H4 (cell line): Measurements from ENCODE around the gene CORO2A. TPM values are rescaled to one million over a fixed set of nuclear protein-coding genes. Genes with fewer than 3 reads are reported as not detected.

Experiments
- DNase-seq: peaks from one replicate; pipeline ENCODE4 v3.0.0-alpha.2; 2015; ENCODE audit warnings: low spot score
- total RNA-seq: library from RNA; depleted of rRNA; stranded (reverse); fragments of >200 nt; shearing (Covaris generic); gene quantifications from 2 replicates; pipeline ENCODE4 v1.2.3, GENCODE V29; 2014

CORO2A gene
- total RNA-seq, 1 experiment from 2014 or later: 3.0 TPM

DNA sequence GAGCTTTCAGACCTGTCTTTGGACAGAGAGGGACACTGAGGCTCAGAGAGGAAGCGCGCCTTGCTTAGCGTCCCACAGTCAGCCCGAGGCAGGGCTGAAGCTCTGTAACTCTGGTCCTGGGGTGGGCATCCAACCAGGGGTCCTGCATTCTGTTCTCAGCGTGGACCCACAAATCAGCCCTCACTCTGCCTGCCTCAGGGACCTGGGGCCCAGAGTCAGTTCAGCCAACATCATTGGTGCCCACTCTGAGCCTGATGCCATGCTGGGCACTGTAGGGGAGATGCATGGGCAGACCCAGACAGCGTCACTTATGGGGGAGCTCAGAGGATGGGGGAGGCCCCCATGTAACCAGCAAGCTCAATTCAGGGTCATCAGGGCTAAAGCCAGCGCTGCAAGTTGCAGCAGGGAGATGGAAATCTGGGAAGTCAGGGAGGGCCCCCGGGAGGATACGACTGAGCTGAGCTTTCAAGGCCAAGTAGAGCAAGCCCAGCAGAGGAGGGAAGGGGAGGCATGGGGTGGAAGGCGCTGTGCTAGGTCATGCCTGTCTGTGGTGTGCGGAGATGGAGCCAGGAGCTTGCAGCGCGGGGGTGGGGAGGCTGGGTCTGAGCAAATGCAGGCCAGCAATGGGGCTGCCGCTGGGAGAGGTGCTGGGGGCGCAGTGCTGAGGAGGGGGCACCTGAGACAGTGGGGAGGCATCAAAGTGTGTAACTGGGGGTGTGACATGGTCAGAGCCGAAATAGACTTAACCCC is 21.1 kb downstream of the CORO2A start:
- no peak for DNase-seq

DNA sequence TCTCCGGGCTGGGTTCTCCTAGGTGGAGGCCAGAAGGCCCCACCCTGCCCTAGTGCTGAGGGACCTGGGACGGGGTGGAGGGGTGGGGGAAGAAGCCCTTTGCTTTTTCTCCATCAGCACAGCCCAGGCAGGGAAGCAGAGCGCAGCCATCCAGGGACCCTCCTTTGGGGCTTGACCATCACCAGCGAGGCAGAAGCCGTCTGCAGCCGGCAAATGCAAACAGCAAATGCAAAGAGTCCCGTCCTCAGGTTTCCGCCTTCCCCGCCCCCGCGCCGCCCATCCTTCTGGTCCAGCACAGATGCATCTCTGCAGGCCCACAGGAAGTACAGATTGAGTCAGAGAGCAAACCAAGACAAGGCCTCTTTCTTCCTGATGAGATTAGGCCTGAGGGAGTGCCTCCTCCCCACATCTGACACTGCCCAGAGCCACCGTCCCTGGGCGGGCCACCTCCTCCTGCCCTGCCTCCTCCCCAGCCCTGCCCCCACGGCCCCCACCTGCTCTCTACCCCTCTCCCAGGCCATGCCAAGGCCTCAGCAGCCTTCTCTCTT is 23.4 kb downstream of the CORO2A start:
- DNase-seq: no peak

DNA sequence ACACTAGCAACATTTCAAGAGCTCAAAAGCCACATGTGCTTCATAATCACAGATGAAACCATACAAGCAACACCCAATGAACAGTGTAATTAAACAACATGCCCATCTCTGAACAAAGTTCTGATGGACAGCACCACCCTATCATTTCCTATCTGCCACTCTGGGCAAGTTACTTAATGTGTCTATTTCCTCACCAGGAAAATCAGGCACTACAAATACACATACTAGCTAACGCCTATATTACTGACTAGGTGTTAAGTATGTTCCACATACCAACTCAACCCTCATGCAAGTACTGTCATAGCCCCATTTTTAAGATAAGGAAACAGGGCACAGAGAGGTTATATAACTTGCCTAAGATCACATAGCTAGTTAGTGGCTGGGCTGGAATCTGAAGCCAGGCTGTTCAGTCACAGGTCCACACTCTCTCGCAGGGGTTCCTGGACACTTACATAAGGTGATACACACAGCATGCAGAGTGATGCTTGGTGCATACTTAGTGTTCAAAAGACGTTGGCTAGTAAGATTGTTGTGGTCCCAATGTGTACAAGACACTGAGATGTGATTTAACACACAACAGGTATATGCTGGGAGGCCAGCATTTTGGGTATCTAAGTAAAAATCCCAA is 24.2 kb downstream of the CORO2A start:
- DNase-seq: no peak

DNA sequence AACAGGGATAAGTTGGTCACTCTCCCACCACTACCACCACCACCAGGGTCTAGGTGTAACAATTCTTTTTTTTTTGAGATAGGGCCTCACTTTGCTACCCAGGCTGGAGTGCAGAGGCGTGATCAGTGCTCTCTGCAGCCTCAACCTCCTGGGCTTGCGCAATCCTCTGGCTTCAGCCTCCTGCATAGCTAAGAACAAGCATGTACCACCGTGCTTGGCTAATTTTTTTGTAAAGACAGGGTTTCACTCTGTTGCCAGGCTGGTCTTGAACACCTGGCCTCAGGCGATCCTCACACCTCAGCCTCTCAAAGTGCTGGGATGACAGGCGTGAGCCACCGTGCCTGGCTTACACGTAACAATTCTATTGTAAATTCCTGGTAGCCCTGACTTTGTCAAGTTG is 27.5 kb downstream of the CORO2A start:
- DNase-seq: no peak

DNA sequence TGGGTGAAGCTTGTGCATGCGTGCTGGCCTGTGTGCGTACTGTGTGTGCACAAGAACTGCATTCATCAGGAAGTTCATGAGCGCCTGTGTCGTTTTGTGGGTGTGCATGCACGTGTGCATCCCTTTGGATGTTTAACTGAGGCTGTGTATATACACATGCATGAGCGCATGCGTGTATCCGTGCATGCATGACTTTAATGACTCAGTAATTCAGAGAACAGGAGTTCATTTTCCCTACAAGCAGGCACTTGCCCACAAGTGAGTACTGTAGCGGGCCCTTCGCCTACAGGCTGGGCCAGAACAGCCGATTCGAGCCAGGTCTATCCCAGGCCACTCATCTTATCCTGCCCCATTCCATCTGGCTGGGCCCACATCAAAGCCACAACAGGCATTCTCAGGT is 29.8 kb downstream of the CORO2A start:
- no peak for DNase-seq

DNA sequence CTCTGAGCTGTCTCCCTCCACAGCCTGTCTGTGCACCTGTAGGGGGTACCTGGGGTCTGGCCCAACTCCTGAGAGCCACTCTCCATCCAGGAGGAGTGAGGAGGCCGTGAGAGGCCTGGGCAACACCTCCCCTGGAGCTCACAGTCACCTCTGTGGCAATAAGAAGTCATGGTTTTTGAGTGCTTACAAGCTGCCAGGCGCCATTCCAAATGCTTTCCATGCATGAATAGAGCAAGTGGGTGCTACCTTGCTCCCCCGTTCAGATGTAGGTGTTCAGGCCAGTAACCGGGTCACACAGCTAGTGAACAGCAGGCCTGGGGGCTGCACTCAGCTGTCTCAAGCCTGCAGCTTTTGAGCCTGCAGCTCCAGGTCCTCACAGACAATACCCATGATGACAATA is 30.6 kb downstream of the CORO2A start:
- no peak for DNase-seq

DNA sequence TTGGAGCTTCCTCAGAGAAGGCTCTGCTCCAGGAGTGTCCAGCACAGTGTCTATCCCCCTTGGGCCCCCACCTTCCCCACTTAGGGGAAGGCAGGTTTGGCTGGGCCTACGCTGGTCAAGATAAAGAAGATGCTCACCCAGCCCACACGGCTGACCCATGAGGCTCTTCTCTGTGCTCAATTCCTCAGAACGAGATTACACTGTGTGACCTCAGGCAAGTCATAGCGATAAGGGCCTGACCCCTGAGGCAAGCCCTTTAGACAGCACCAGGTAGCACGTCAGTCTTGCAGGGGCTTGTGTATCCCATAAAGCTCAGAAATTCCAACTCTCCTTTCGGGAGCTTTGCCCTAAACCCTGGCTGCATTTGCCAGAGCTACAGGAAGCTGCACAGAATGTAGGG is 32.6 kb downstream of the CORO2A start:
- DNase-seq: no peak

DNA sequence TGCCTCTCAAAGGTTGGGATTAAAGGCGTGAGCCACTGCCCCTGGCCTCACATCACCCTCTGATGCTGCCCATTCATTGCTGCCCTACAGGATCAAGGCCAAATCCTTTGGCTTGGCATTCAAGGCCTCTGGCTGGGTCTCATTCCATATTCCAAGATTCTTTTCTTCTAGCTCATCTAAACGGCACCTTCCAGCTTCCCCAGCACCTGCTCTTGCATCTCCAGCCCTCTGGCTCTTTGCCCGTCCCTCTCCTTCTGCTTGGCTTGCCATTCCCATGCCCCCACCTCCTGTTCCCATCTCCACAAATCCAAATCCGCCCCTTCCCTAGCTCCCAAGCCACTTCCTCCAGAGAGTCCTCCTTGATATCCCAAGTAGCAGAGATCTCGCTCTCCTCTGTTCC is 33.1 kb downstream of the CORO2A start:
- no peak for DNase-seq

DNA sequence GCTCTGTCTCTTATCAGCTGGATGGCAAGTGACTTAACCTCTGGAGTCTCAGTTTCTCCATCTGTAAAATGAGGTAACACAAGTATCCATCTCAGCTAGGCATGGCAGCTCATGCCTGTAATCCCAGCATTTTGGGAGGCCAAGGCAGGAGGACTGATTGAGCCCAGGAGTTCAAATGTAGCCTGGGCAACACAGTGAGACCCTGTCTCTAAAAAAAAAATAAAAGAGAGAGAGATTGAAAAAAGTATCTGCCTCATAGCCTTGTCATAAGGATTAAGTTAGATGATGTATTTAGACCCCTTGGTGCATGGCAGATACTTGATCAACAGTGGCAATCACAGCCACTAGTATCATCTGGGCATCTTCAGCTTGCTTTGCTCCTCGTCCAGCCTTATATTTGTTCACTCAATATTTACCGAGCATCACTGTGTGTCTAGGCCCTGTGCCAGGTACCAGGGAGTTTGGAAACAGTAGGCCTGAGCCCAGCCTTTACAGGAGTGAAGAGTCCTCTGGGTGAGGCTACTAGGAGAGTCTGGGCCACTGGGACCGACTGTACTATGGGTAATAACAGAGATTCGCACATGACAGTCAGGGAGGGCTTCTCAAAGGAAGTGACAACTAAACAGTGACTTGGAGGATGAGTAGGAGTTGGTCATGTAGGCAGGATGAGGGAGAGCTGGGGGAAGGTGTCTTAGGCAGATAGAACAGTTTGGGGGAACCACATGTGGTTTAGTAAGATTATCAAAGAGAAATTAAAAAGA is 34.2 kb downstream of the CORO2A start:
- no peak for DNase-seq

DNA sequence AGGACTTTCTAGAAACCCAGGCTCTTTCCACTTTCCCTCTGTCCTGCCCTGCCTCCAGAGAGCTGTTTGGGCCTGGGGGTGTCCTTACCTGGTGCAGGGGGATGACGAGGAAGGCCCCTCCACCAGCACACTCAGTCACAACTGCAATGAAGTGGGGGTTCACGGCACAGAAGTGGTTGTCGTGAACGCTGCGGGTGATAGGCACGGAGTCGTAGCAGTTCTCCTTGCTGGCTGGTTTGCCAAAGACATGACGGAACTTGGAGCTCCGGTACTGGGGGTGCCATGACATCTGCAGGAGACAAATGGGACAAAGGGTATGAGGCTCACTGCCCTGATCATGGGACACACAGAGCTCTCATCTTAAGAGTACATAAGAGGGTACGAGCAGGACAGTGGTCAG is 35.1 kb downstream of the CORO2A start:
- no peak for DNase-seq

DNA sequence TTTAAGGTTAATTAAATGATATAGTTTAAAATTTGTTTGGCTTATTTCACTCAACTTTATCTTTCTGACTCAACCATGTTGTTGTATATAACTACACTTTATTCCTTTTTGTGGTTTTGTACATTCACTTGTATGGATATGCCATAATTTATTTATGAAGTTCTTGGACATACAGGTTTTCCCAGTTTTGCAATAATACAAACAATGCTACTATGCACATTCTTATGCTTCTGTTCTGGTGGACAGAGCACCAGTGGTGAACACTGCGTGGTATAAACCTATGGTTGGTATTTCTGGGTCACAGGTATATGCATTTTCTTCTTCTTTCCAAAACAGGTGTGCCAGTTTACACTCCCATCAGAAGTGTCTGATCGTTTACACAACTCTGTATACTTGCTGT is 37.8 kb downstream of the CORO2A start:
- no peak for DNase-seq

DNA sequence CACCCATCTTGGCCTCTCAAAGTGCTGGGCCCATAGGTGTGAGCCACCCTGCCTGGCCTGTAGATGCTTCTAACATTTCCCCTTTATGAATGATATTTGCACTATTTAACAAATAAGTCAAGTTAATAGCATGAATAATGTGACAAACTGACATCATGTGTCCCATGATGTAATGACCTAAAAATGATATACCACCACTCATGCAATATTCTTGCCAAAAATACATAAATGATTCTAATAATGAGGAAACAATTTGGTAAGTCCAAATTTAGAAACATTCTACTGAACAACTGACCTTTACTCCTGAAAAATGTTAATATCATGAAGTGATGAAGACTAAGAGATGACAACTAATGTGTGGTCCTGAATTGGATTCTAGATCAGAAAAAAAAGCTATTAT is 39.9 kb downstream of the CORO2A start:
- no peak for DNase-seq

DNA sequence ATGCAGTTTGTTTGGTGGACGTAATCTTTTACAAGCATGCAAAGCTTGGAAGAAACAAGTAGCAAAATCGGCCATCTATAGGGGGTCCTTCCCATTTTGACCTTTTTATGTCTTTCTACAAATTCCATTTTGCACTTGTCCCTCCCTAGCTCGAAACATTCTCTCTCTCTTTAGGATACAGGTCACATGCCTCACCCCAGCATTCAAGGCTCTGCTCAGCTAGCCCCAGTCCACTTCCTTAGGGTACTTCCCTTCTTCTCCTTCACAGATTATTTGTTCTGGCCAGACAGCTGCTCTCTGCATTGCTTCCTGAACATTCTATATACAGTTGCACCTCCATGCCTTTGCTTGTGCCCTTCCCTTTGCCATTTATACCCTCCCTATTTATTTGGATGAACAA is 41.7 kb downstream of the CORO2A start:
- no peak for DNase-seq

DNA sequence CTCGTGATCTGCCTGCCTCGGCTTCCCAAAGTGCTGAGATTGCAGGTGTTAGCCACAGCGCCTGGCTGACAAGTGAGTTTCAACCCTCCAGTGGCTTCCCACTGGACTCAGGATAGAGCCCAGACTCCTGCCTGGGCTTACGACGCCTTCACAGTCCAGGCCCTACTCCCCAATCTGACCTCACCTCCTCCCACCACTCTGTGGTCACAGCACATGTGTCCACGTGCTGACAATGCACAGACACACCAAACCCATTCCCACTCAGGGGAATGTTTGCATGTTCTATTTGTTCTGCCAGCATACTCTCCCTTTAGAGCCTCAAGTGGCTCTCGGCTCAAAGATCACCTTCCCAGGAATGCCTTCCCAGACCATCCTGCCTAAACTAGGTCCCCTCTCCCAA is 42.3 kb downstream of the CORO2A start:
- DNase-seq: no peak

DNA sequence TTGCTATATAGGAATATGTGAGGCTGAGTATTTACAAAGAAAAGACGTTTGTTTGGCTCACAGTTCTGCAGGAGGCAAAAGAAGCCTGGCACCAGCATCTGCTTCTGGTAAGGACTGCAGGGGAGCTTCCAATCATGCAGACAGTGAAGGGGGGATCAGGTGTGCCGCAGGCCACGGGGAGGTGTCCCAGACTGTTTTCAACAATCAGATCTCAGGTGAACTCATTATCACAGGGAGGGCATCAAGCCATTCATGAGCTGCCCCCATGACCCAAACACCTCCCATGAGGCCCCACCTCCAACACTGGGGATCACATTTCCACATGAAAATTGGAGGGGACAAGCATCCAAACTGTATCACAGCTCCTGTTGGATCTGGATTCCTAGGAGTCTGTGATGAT is 43.0 kb downstream of the CORO2A start:
- DNase-seq: no peak

DNA sequence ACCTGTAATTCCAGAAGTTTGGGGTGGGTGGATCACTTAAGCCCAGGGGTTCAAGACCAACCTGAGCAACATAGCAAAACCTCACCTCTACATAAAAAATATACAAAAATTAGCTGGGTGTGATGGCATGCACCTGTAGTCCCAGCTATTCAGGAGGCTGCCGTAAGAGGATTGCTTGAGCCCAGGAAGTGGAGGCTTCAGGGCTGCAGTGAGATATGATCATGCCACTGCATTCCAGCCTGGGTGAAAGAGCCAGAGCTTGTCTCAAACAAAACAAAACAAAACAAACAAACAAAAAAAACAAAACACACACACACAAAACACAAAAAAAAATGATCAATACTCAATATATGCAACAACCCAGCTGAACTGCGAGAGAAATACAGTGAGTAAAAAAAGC is 44.0 kb downstream of the CORO2A start:
- no peak for DNase-seq

DNA sequence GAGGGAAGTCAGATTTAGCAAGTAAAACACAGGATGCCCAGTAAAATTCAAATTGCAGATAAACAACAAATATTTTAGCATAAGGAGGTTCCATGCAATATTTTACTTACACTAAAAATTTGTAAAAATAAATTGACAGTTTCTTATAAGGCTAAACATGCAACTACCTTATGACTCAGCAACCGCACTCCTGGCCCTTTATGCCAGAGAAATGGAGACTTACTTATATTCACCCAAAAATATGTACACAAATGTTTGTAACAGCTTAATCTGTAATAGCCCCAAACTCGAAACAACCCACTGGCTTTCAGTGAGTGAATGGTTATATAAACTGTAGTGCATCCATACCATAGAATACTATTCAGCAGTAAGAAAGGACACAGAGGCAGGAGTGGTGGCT is 44.9 kb downstream of the CORO2A start:
- DNase-seq: no peak

DNA sequence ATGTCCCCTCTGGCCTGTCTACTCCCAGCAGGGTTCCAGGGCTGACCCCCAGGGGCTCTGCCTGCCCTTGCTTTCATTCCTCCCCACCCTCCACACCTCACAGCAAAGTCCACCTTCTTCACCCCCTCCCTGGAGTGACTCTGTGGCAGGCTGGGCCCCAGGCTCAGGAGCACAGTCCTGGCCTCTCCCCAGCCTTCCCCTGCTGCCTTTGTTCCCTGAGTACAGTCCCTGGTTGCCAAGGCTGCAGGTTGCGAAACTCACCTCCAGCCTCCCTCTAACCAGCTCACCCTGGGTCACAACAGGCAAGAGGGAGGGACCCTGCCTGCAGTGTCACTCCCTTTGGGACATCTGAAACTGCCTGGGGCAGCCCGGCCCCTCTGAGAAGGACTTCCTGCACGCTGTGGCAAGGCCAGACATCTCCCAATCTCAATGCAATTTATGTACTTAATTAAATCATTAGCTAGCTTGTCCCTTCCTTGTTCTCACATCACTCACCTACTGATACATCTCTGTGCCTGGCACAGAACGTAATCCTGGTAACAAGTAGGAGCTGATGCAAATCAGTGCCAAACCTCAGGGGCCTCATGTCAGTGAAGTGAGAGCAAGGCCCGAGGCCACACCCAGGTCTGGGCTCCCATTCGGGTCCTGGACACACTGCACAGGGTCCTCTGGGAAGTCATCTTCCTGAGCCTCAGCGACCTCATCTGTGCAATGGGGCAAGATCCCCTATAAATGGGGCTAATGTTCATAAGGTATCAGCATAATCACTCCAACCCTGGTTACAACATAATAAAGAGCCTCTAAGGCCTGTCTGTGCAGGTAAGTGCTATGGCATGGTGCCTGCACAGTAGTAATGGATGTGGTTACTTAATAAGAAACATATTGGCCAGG is 46.1 kb downstream of the CORO2A start:
- peak; percentile 83 for DNase-seq

DNA sequence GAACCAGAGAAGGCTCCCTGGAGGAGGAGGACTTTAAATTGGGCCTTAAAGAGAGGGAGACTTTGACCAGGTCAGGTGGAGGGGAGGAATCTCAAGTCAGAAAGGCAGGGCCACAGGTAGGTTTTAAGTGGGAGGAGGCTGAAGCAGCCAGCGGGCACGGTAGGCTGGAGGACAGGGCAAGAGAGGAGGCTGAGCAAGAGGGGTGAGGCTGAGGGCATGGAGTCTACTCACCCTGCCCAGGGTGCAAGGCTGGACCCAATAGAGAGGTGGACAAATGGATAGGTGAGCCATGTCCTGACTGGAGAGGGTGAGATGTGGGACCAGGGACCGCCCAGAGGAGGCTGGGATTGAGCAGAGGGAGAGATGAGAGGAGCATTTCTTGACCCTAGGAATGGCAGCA is 47.8 kb downstream of the CORO2A start:
- DNase-seq: no peak

DNA sequence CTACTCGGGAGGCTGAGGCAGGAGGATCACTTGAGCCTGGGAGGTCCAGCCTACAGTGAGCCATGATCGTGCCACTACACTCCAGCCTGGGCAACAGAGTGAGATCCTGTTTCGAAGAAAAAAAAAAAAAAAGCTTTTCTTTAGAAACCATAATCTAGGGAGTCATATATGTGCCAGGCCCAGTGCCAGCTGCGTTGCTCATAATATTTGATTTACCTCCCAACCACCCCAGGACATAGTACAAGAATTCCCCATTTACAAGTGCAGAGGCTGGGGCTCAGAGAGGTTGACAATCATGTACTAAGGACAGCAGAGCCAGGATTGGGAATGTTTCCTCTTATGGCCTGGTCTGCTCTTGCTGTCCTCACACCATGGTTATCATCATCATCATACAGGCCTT is 48.4 kb downstream of the CORO2A start:
- no peak for DNase-seq

DNA sequence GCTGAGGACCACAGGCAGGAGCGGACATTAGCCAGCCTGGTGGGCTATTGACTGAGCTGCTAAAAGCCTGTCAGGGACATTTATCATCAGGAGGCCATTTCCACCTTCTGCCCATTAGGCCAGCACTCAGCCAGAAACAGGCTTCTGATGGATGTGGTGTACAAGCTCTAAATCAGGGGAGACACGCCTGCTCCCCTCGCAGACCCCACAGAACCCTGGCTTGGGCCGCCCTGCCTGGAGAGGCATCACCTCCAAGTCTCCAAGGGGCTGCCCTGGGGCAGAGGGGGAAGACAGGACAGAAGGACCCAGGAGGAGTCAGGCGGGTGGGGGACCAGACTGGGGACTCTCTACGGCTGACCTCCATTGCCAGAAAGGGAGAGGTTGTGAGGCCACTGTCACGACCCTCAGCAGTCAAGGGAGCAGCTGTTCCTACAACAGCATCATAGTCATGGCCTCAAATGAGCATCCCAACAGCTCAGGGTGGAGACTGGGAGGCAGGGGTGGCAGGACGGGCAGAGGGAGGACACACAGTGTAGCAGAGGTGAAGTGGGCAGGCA is 49.4 kb downstream of the CORO2A start:
- no peak for DNase-seq
